ENCODE data around the gene MAMLD1.

The MAMLD1 gene

DNA sequence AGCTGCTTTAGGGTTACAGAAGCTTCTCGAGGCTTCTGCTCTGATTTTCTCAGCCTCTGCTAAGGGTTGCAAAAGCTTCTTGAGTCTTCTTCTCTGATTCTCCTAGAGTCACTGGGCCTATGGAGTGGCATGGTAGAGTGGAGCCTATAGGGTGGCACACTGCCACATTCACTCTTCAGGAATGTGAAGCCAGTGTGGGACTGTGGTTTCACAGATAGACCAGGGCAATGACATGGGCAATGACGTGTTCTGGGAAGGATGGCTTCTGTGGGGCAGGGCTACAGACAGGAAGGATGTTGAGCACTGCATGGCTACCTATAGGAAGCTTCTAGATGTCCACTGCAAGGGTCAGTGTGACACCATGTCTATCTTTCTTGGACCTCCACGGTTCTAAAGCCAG lies 11.0 kb upstream of the MAMLD1 start:
- H3K4me3 ChIP-seq (ENCODE audit: low read depth, low read length) = no peak overlapping the region
- TF ChIP-seq, protein P1, sequence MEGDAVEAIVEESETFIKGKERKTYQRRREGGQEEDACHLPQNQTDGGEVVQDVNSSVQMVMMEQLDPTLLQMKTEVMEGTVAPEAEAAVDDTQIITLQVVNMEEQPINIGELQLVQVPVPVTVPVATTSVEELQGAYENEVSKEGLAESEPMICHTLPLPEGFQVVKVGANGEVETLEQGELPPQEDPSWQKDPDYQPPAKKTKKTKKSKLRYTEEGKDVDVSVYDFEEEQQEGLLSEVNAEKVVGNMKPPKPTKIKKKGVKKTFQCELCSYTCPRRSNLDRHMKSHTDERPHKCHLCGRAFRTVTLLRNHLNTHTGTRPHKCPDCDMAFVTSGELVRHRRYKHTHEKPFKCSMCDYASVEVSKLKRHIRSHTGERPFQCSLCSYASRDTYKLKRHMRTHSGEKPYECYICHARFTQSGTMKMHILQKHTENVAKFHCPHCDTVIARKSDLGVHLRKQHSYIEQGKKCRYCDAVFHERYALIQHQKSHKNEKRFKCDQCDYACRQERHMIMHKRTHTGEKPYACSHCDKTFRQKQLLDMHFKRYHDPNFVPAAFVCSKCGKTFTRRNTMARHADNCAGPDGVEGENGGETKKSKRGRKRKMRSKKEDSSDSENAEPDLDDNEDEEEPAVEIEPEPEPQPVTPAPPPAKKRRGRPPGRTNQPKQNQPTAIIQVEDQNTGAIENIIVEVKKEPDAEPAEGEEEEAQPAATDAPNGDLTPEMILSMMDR (IDR thresholded peaks at IDR 0.05; ENCODE audit: insufficient read depth, low read depth, low read length, missing control alignments) = no peak
- no peak for DNase-seq (ENCODE audit: low read depth)

DNA sequence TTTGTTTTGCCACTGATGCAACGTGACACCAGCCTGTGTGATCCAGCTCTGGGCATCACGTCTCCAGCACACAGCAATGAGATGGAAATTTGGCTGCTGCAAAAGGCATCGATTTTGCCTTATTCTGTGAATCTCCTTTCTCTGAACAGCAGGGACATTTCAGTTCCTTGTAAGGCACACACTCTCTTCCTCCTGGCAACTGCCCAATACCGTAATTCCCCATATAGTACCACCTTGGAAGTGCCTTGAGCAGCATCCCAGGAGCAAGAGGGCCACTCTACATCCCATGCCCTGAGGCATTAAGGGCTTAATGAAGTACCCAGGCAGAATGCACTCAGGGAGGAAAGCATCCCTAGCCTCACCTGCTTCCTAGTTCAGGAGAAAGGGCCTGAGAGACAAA lies 10.5 kb upstream of the MAMLD1 start:
- DNase-seq (ENCODE audit: low read depth) = no peak
- no peak overlapping the region for H3K4me3 ChIP-seq (ENCODE audit: low read depth, low read length)
- TF ChIP-seq, protein P1 (IDR thresholded peaks at IDR 0.05; ENCODE audit: insufficient read depth, low read depth, low read length, missing control alignments) = no peak

DNA sequence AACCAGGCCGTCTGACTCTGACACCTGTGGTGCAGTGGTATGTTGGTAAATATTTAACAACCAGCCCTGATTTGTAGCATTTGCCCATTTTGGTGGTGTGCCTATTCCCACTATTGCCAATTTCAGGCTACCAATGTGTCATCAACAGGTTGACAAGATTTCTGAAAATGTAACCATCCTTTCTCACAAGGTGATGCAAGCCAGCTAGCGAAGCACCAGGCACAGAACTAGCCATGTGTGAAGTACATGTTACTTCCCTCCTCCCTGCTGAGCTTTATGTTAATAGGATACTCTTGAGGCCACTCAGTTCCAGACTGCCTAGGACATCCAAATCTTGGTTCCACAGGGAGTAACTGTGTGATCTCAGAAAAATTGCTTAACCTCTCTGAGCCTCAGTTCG lies 7.2 kb upstream of the MAMLD1 start:
- no peak overlapping the region for H3K4me3 ChIP-seq (ENCODE audit: low read depth, low read length)
- TF ChIP-seq, protein P1 (IDR thresholded peaks at IDR 0.05; ENCODE audit: insufficient read depth, low read depth, low read length, missing control alignments) = no peak
- DNase-seq (ENCODE audit: low read depth) = no peak

DNA sequence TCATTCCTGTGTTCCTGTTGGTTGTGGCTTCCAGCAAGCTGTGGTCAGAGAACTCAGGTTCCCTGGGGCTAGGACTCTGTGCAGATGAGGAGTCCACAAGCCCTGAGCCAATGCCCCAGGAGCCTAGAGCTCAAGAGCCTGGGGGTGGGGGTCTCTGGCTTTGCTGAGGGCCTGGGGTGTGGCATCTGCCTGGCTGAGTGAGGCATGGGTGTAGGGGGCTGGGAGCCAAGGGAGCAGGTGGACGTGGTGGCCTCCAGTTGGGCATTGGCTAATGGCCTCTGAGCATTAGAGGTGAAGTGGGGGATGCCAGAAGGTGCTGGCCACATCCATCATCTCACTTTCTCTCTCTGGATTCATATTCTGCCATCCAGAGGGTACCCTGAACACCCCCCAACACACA lies 5.3 kb upstream of the MAMLD1 start:
- TF ChIP-seq, protein P1 (IDR thresholded peaks at IDR 0.05; ENCODE audit: insufficient read depth, low read depth, low read length, missing control alignments) = no peak
- H3K4me3 ChIP-seq (ENCODE audit: low read depth, low read length) = no peak overlapping the region
- DNase-seq (ENCODE audit: low read depth) = no peak

DNA sequence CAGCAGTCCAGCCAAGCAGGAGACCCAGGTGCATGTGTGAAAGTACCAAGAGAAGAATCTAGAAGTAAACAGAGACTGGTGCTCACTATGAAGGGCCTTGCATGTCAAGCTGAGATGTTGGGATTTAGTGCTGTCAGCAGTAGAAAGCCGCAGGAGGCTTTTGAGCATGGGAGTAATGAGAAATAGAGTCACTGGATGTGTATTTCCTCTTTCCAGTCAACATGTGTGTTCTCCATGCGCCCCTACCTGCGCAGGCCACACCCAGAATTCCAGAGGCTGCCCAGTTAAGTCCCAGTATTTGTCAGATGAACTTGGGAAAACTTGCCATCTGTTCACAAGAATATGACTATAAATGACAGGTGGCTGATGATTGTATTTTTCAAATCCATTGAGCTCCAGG lies 4.5 kb upstream of the MAMLD1 start:
- TF ChIP-seq, protein P1 (IDR thresholded peaks at IDR 0.05; ENCODE audit: insufficient read depth, low read depth, low read length, missing control alignments) = no peak
- DNase-seq (ENCODE audit: low read depth) = no peak
- H3K4me3 ChIP-seq (ENCODE audit: low read depth, low read length) = no peak overlapping the region

DNA sequence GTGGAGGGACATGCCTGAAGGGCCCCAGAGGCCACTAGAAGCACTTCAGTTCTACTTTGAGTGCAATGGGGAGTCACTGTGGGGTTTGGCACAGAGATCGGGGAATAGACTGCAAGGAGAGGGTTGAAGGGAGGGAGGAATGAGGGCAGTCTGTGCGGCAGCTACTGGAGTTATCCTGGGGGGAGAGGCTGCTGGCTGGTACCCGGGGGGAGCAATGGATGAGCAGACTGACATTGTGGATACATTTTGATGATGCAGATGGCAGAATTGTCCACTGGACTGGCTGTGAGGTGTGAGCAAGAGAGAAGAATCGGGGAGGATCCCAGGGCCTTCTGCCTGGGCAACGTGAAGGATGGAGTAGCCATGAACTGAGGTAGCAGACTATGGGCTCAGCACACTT lies 2.8 kb upstream of the MAMLD1 start:
- DNase-seq (ENCODE audit: low read depth) = no peak
- TF ChIP-seq, protein P1 (IDR thresholded peaks at IDR 0.05; ENCODE audit: insufficient read depth, low read depth, low read length, missing control alignments) = no peak
- no peak overlapping the region for H3K4me3 ChIP-seq (ENCODE audit: low read depth, low read length)

DNA sequence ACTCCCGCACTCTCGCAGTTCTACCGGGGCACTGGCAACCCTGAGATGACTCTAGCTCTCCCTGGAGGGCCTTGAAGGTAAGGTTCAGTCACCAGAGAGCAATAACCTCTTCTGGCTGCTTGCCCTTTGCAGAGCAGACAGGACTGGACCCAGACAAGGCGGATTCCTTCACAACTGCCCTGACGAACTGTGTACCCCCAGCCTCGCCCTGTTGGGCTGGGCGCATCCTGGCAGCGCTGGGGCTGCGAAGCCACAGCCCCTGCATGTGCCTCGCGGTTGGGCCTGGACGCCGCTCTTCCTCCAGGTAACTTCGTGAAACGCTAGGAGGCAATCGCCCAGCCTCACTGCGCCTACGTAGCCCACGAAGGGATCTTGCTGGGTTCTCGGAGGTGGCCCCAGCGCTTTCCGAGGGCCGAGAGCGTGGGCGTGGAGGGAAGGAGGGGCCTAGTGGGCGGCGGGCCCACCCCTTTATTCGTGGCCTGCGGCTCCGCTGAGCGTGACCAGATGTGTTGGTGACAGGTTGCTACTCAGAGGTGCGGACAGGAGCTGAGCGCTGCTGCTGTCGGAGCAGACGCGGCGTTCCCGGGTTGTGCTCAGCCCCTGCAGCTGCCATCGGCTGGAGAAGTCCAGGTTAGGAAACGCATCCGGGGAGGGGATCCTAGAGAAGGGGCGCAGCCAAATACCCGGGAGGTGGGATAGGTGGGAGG lies 1.9 kb upstream of the MAMLD1 start:
- TF ChIP-seq, protein P1 (IDR thresholded peaks at IDR 0.05; ENCODE audit: insufficient read depth, low read depth, low read length, missing control alignments) = no peak
- no peak for DNase-seq (ENCODE audit: low read depth)
- no peak overlapping the region for H3K4me3 ChIP-seq (ENCODE audit: low read depth, low read length)
